Measurements from ENCODE around the gene CFAP20.

- TF ChIP-seq CTCF (IDR thresholded peaks at IDR 0.05) (no peak), POLR2AphosphoS5 (IDR thresholded peaks at IDR 0.05) (no peak), POLR2A (IDR thresholded peaks at IDR 0.05) (no peak)
Observed at GRCh38 chr16:58085584-58086251, 43.5 kb downstream of the CFAP20 start.
